SK-N-SH treated with all-trans-retinoic acid at 6 μM for 48 hours (cell line): ENCODE results near the gene LRRC19.

ENCODE experiments used
- TCF4 ChIP-seq: fragments of 250-450 bp; sonication (Bioruptor Pico); IDR thresholded peaks from 2 replicates; pipeline ENCODE4 v1.8.0; 2021; ENCODE audit warnings: mild to moderate bottlenecking, moderate library complexity, borderline replicate concordance
- TSHZ2 ChIP-seq: fragments of 250-450 bp; sonication (Bioruptor Pico); IDR thresholded peaks from 2 replicates; pipeline ENCODE4 v1.5.0; 2020; ENCODE audit warnings: mild to moderate bottlenecking, moderate library complexity

- peak; percentile 37; the same call in 1 of the 2 replicates for TF ChIP-seq TSHZ2 (CRISPR knock-in tag)
- 0 out of 2 replicates have a peak, but pooled peaks have one; percentile 38 for TF ChIP-seq TCF4 (CRISPR knock-in tag)
Observed at GRCh38 chr9:26955921-26956859, 49.3 kb downstream of the LRRC19 start, which contains the start of gene IFT74.
